H1 (cell line): ENCODE data around the gene C2orf76. TPM values are rescaled to one million over a fixed set of nuclear protein-coding genes. Genes with fewer than 3 reads are reported as not detected.

ENCODE experiments used
- CTCF ChIA-PET: fragments of 300-600 bp; sonication (Branson Sonifier 250); formaldehyde crosslinking; loops from one replicate; lab custom pipeline; 2021; ENCODE audit not compliant: partially characterized antibody; lab: Charles Lee
- POLR2A ChIA-PET: fragments of 300-600 bp; sonication (Branson Sonifier 250); formaldehyde crosslinking; loops from one replicate; lab custom pipeline; 2021; ENCODE audit warnings: inconsistent platforms; ENCODE audit not compliant: partially characterized antibody; lab: Charles Lee
- DNase-seq, 2 experiments: peaks; one replicate each; pipeline versions ENCODE4 v3.0.0 to v3.0.0-alpha.2; 2010 to 2022; ENCODE audit warnings: low spot score in 2 of 2, low read depth in 1 of 2, mixed read lengths in 1 of 2
- FAIRE-seq: peaks from 2 replicates; lab custom pipeline; 2011; peaks lifted over from hg19 to GRCh38; lab: Jason Lieb, UNC
- H2AFZ ChIP-seq: 2 replicates; pipeline ENCODE4 v1.8.1; 2012; ENCODE audit warnings: low read length, inconsistent platforms
- H2AK5ac ChIP-seq: 2 replicates; pipeline ENCODE4 v1.6.1; 2013; ENCODE audit warnings: low read depth, low read length
- H2BK120ac ChIP-seq: replicated peaks from 2 replicates; pipeline ENCODE3; 2013; ENCODE audit warnings: low read depth, low read length, inconsistent platforms
- H2BK12ac ChIP-seq: 2 replicates; pipeline ENCODE4 v1.6.1; 2013; ENCODE audit warnings: low read depth, low read length
- H2BK15ac ChIP-seq: 2 replicates; pipeline ENCODE4 v1.6.1; 2013; ENCODE audit warnings: low read length
- H2BK20ac ChIP-seq: 2 replicates; pipeline ENCODE4 v1.6.1; 2013; ENCODE audit warnings: low read length
- H2BK5ac ChIP-seq: 2 replicates; pipeline ENCODE4 v1.6.1; 2013; ENCODE audit warnings: low read depth, low read length
- H3K14ac ChIP-seq: 2 replicates; pipeline ENCODE4 v1.6.1; 2013; ENCODE audit warnings: inconsistent platforms; ENCODE audit not compliant: insufficient read length
- H3K18ac ChIP-seq: 2 replicates; pipeline ENCODE4 v1.6.1; 2013; ENCODE audit warnings: low read length; ENCODE audit errors: extremely low read depth
- H3K23ac ChIP-seq: 2 replicates; pipeline ENCODE4 v1.6.1; 2013; ENCODE audit warnings: inconsistent platforms; ENCODE audit not compliant: insufficient read length
- H3K23me2 ChIP-seq: 2 replicates; pipeline ENCODE4 v1.6.1; 2013; ENCODE audit warnings: low read depth, low read length
- H3K27ac ChIP-seq: 2 replicates; pipeline ENCODE4 v1.6.1; 2011; ENCODE audit warnings: low read depth, low read length, inconsistent platforms
- H3K27me3 ChIP-seq, 4 experiments: replicated peaks in 1 of 4; 1 replicate in 1 of 4; 2 replicates in 3 of 4; pipeline versions ENCODE4 v1.6.1 to v1.8.1; 2011 to 2013; ENCODE audit warnings: low read length in 3 of 4, mild to moderate bottlenecking in 3 of 4, inconsistent platforms in 2 of 4, mixed read lengths in 2 of 4, moderate library complexity in 1 of 4; ENCODE audit not compliant: control insufficient read depth in 3 of 4, insufficient read depth in 3 of 4; ENCODE audit errors: extremely low read depth in 1 of 4
- H3K36me3 ChIP-seq, 4 experiments: 2 replicates each; pipeline versions ENCODE4 v1.6.1 to v1.8.1; 2011 to 2013; ENCODE audit warnings: mild to moderate bottlenecking in 4 of 4, low read length in 3 of 4, moderate library complexity in 2 of 4, control low read depth in 1 of 4, inconsistent platforms in 1 of 4; ENCODE audit not compliant: insufficient read depth in 4 of 4, control insufficient read depth in 2 of 4
- H3K4ac ChIP-seq: replicated peaks from 2 replicates; pipeline ENCODE3; 2013; ENCODE audit warnings: low read length, low read depth, mixed read lengths, inconsistent platforms; ENCODE audit not compliant: insufficient read length
- H3K4me1 ChIP-seq, 4 experiments: replicated peaks in 1 of 4; 1 replicate in 1 of 4; 2 replicates in 3 of 4; pipeline versions ENCODE4 v1.6.1 to v1.8.1; 2011 to 2013; ENCODE audit warnings: low read length in 3 of 4, inconsistent platforms in 2 of 4, mixed read lengths in 1 of 4; ENCODE audit not compliant: insufficient read depth in 4 of 4, control insufficient read depth in 3 of 4
- H3K4me2 ChIP-seq, 2 experiments: 2 replicates each; pipeline versions ENCODE4 v1.6.1 to v1.8.1; 2011 to 2013; ENCODE audit warnings: low read depth in 2 of 2, low read length in 2 of 2, control low read depth in 1 of 2, inconsistent platforms in 1 of 2, mild to moderate bottlenecking in 1 of 2; ENCODE audit not compliant: insufficient read depth in 1 of 2
- H3K4me3 ChIP-seq, 4 experiments: fragments of 200-600, 300-600 bp in 1 of 4; sonication (generic), shearing (Covaris generic), sonication (Bioruptor Twin) in 1 of 4; 2 replicates each; pipeline versions ENCODE4 v1.5.1 to v1.8.1; 2011 to 2016; ENCODE audit warnings: low read length in 4 of 4, low read depth in 3 of 4, control low read depth in 2 of 4, inconsistent platforms in 2 of 4, mild to moderate bottlenecking in 2 of 4, mixed read lengths in 1 of 4, moderate library complexity in 1 of 4; ENCODE audit not compliant: insufficient read depth in 2 of 4; ENCODE audit errors: extremely low read depth in 1 of 4
- H3K56ac ChIP-seq: replicated peaks from 2 replicates; pipeline ENCODE3; 2013; ENCODE audit warnings: low read depth, mild to moderate bottlenecking, mixed read lengths, low read length, inconsistent platforms; ENCODE audit not compliant: insufficient read length
- H3K79me1 ChIP-seq: 2 replicates; pipeline ENCODE4 v1.6.1; 2013; ENCODE audit warnings: low read depth, low read length, control low read depth
- H3K79me2 ChIP-seq, 2 experiments: 2 replicates each; pipeline versions ENCODE4 v1.6.1 to v1.8.1; 2012 to 2013; ENCODE audit warnings: low read length in 2 of 2, mild to moderate bottlenecking in 2 of 2, inconsistent platforms in 1 of 2; ENCODE audit not compliant: insufficient read depth in 2 of 2, control insufficient read depth in 1 of 2
- H3K9ac ChIP-seq, 4 experiments: replicated peaks in 1 of 4; 1 replicate in 1 of 4; 2 replicates in 3 of 4; pipeline versions ENCODE4 v1.6.1 to v1.8.1; 2011 to 2013; ENCODE audit warnings: low read depth in 3 of 4, low read length in 3 of 4, control low read depth in 2 of 4, mild to moderate bottlenecking in 2 of 4, moderate library complexity in 2 of 4, inconsistent platforms in 1 of 4; ENCODE audit errors: extremely low read depth in 1 of 4
- H3K9me3 ChIP-seq, 2 experiments: 2 replicates each; pipeline versions ENCODE4 v1.6.1 to v1.8.1; 2012 to 2013; ENCODE audit warnings: mild to moderate bottlenecking in 2 of 2, moderate library complexity in 2 of 2, control low read depth in 1 of 2, inconsistent platforms in 1 of 2, low read depth in 1 of 2, low read length in 1 of 2, mixed read lengths in 1 of 2; ENCODE audit not compliant: insufficient read depth in 2 of 2
- H4K20me1 ChIP-seq, 2 experiments: replicated peaks in 1 of 2; 2 replicates each; pipeline versions ENCODE3 to v1.8.1; 2011 to 2013; ENCODE audit warnings: inconsistent platforms in 2 of 2, low read length in 2 of 2, mild to moderate bottlenecking in 1 of 2; ENCODE audit not compliant: insufficient read depth in 2 of 2, control insufficient read depth in 1 of 2
- H4K5ac ChIP-seq: 2 replicates; pipeline ENCODE4 v1.6.1; 2013; ENCODE audit warnings: low read length, low read depth, mixed read lengths, inconsistent platforms; ENCODE audit not compliant: insufficient read length
- H4K8ac ChIP-seq: 2 replicates; pipeline ENCODE4 v1.8.0; 2013; ENCODE audit warnings: mild to moderate bottlenecking, moderate library complexity, low read length, inconsistent platforms; ENCODE audit not compliant: insufficient read depth; ENCODE audit errors: extremely low read depth
- H4K91ac ChIP-seq: replicated peaks from 2 replicates; pipeline ENCODE3; 2013; ENCODE audit warnings: low read length, mixed read lengths, inconsistent platforms; ENCODE audit not compliant: insufficient read length
- RXRA ChIP-seq: IDR thresholded peaks from 2 replicates; pipeline ENCODE4 v1.6.1; 2011; ENCODE audit warnings: low read depth, mild to moderate bottlenecking, low read length, moderate library complexity; ENCODE audit not compliant: insufficient read depth
- WGBS, 2 experiments: shearing (Covaris generic) in 1 of 2; methylation state at CpG; one replicate each; pipeline versions ENCODE4 v1.1.6 to v1.1.7; 2013 to 2015; ENCODE audit warnings: low lambda C conversion rate in 2 of 2, mixed read lengths in 2 of 2, inconsistent platforms in 1 of 2, low coverage in 1 of 2, missing lambda C conversion rate in 1 of 2; ENCODE audit not compliant: insufficient replicate concordance in 2 of 2, insufficient coverage in 1 of 2, insufficient read length in 1 of 2; ENCODE audit errors: extremely low coverage in 1 of 2, missing lambda C conversion rate in 1 of 2; 5-methylcytosine and 5-hydroxymethylcytosine counted together
- polyA plus RNA-seq, 7 experiments: library from polyadenylated mRNA; depleted of rRNA in 3 of 7; stranded (reverse) in 5 of 7; unstranded in 2 of 7; fragments of >200 nt in 5 of 7; fragments of 200-250 nt in 2 of 7; gene quantifications; 1 replicate in 5 of 7; 2 replicates in 1 of 7; 4 replicates in 1 of 7; pipeline versions ENCODE4 v1.2.1 to v1.2.3, GENCODE V29; 2011 to 2013; ENCODE audit warnings: missing spikeins in 2 of 7, mixed read lengths in 2 of 7
- total RNA-seq: library from RNA; stranded (reverse); fragmentation: NEBNext Ultra II Directional; extraction: Animal tissue kit (Norgen Biotek cat#: 25700); gene quantifications from 2 replicates; pipeline ENCODE4 v1.2.1, GENCODE V29; 2021
- TF ChIP-seq, protein P1 (sequence below): IDR thresholded peaks from 2 replicates; pipeline ENCODE4 v1.6.1; 2011; ENCODE audit warnings: low read depth, mild to moderate bottlenecking, low read length; ENCODE audit not compliant: insufficient read depth

Gene C2orf76
- total and polyA plus RNA-seq, 2 of the 8 experiments (the other 6 are each of a cell fraction or from before 2014, with no cell fraction given): 4.4 to 5.0 TPM

DNA sequence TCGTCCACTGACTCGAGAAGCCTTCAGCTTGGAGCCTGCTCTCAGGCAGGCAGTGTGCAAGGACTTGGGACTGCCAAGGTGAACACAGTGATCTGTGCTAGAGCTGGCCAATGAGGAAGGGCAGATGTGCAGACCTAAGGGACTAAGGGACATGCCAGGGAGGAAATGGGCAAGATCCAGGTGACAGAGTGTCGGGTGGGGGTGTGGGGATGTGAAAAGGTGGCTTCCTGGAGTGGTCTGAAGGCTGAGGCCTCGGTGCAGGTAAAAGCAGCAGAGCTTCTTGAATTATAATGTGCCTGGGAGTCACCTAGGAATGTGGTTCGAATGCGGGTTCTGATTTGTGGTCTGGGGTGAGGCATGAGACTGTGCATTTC, 101.0 kb downstream of the C2orf76 start:
- POLR2A ChIA-PET: interaction anchor here (1.8 kb wide), 1 partner anchor 11 kb away, joined by 4 read pairs; no protein-coding TSS in a partner anchor
- no peak overlapping the region for H4K5ac ChIP-seq
- H2AFZ ChIP-seq: no peak overlapping the region
- TF ChIP-seq RXRA: no peak
- TF ChIP-seq, protein P1, sequence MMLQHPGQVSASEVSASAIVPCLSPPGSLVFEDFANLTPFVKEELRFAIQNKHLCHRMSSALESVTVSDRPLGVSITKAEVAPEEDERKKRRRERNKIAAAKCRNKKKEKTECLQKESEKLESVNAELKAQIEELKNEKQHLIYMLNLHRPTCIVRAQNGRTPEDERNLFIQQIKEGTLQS: no peak
- no peaks in the 10 kb centered on the region for H4K20me1 ChIP-seq
- no peak overlapping the region; the same call in 1 of the 2 replicates for H2BK5ac ChIP-seq
- no peak overlapping the region for H2BK120ac ChIP-seq
- no peaks in the 10 kb centered on the region for H3K79me2 ChIP-seq
- no peak overlapping the region for H3K4me2 ChIP-seq
- H3K23ac ChIP-seq: no peak overlapping the region
- no peaks in the 10 kb centered on the region for H3K79me1 ChIP-seq
- H2BK12ac ChIP-seq: peak overlapping the region; percentile 56; the same call in 1 of the 2 replicates
- H4K8ac ChIP-seq: no peak overlapping the region
- no peak overlapping the region for H4K91ac ChIP-seq
- no peak overlapping the region for H3K27ac ChIP-seq
- H3K14ac ChIP-seq: no peak overlapping the region
- no peak overlapping the region for H3K4ac ChIP-seq
- no peak overlapping the region for H3K9ac ChIP-seq
- no peaks in the 10 kb centered on the region for H3K36me3 ChIP-seq
- 79% methylated on average over 6 of the region's 6 CpGs; no CpG with 5 or more reads in 1 of the 2 experiments for WGBS, 2 experiments
- 0 out of 2 replicates have a peak overlapping the region, but pooled peaks have one; percentile 37 for H2BK20ac ChIP-seq
- no peak overlapping the region for H3K4me3 ChIP-seq
- no peak overlapping the region; the same call in 1 of the 2 replicates for H2AK5ac ChIP-seq
- H2BK15ac ChIP-seq: no peak overlapping the region; the same call in 1 of the 2 replicates
- H3K18ac ChIP-seq: no peak overlapping the region; the same call in 1 of the 2 replicates
- no peaks in the 10 kb centered on the region for H3K9me3 ChIP-seq
- CTCF ChIA-PET: interaction anchor here (0.6 to 4.3 kb wide), 36 partner anchors 11 to 384 kb away, joined by 3 to 57 read pairs (median 4); no protein-coding TSS in a partner anchor
- H3K27me3 ChIP-seq: no peaks in the 10 kb centered on the region; a peak in 1 of 7 replicates
- peaks cover 5% of the 10 kb centered on the region; the same call in 1 of the 2 replicates for H3K23me2 ChIP-seq
- no peak overlapping the region for H3K56ac ChIP-seq
- no peaks in the 10 kb centered on the region for H3K4me1 ChIP-seq
- FAIRE-seq: no peak
- no peak for DNase-seq
